ENCODE data around the gene RAB36. TPM values are rescaled to one million over a fixed set of nuclear protein-coding genes. Genes with fewer than 3 reads are reported as not detected.

The RAB36 gene
- total RNA-seq, 1 experiment from 2014 or later = 1.4 TPM

DNA sequence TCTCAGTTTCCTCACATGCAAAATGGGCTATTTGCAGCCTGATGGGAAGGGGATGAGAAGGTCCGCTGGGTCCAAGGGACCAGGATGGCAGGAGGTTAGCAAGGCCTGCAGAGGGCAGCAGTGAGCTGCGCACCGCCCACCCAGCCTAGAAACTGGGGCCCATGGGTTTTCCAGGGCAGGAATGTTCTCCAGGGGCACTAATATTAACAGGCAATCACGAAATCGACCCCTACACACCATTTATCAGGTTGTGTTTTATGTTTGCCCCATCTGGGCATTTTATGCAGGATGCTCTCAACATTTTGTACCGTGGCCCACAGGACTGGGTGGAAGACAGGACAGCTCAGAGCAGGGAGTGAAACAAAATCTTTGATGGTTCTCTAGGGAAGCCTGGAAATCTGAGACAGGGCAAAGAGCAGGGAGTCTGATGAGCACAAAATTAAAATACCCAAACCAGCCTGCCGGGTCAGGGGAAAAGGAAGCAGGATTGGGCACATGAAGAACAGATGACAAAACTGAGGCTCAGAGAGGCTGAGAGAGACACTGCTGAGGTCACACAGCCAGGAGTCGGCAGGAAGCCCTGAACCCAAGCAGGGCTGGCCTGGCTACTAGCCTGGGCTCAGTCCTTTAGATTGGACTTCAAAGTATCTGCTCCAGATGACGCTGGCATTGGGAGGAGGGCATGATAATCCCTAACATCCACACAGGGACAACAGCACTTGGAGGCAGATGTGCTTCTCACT lies 33.4 kb downstream of the RAB36 start:
- H3K36me3 Mint-ChIP-seq (ENCODE audit: insufficient read depth in 1 of 3, low read depth in 3 of 3) = peaks cover 29 to 36% (median 31%) of the 10 kb centered on the region in 3 experiments
- Histone ChIP-seq H3K56ac (ENCODE audit: insufficient read length, low read depth, low read length) (no peak overlapping the region), H2AFZ (ENCODE audit: low read length) (no peak overlapping the region), H4K5ac (ENCODE audit: insufficient read length, low read depth, low read length) (no peak overlapping the region), H3K9ac (ENCODE audit: extremely low read depth, insufficient read length, low read length) (no peak overlapping the region), H3K23ac (ENCODE audit: insufficient read length, low read depth, low read length) (no peak overlapping the region), H3K9me3 (ENCODE audit: control insufficient read depth, low read depth, low read length) (peaks cover 17% of the 10 kb centered on the region), H4K20me1 (ENCODE audit: control insufficient read depth, insufficient read depth, insufficient read length) (peaks cover 4% of the 10 kb centered on the region), H2BK15ac (ENCODE audit: low read depth, low read length) (no peak overlapping the region), H3T11ph (ENCODE audit: low read length) (no peak overlapping the region), H3K79me1 (ENCODE audit: insufficient read depth, low read depth, low read length, poor library complexity, severe bottlenecking) (no peaks in the 10 kb centered on the region), H4K8ac (replicated peaks; ENCODE audit: insufficient read length, low read depth, low read length) (no peak overlapping the region), H2BK12ac (ENCODE audit: insufficient read length, low read depth, low read length) (no peak overlapping the region), H4K91ac (ENCODE audit: insufficient read length, low read depth, low read length) (no peak overlapping the region), H3K4ac (ENCODE audit: low read depth, low read length) (no peak overlapping the region), H2AK5ac (ENCODE audit: insufficient read length, low read length) (no peak overlapping the region), H2BK5ac (ENCODE audit: insufficient read length, low read length) (no peak overlapping the region), H3K14ac (ENCODE audit: insufficient read depth, low read length) (no peak overlapping the region), H3K27ac (ENCODE audit: insufficient read length, low read depth, low read length) (no peak overlapping the region), H3K4me2 (ENCODE audit: insufficient read depth, insufficient read length, low read length) (no peak overlapping the region), H3K23me2 (ENCODE audit: insufficient read length, low read depth, low read length, poor library complexity, severe bottlenecking) (peaks cover 21% of the 10 kb centered on the region), H3K18ac (ENCODE audit: insufficient read length, low read depth, low read length) (no peak overlapping the region), H2BK20ac (ENCODE audit: low read depth, low read length, poor library complexity, severe bottlenecking) (no peak overlapping the region), H3K79me2 (ENCODE audit: insufficient read depth, low read length) (peaks cover 20% of the 10 kb centered on the region; the same call in 1 of the 2 replicates), H3K4me1 (ENCODE audit: insufficient read depth, low read length) (peaks cover 4% of the 10 kb centered on the region; the same call in 1 of the 2 replicates), H3K27me3 (ENCODE audit: insufficient read depth, low read length) (no peaks in the 10 kb centered on the region; the same call in 1 of the 2 replicates), H2BK120ac (ENCODE audit: low read depth, low read length, poor library complexity, severe bottlenecking) (no peak overlapping the region)
- no peak overlapping the region for H3K27ac Mint-ChIP-seq
- TF ChIP-seq, protein P1, sequence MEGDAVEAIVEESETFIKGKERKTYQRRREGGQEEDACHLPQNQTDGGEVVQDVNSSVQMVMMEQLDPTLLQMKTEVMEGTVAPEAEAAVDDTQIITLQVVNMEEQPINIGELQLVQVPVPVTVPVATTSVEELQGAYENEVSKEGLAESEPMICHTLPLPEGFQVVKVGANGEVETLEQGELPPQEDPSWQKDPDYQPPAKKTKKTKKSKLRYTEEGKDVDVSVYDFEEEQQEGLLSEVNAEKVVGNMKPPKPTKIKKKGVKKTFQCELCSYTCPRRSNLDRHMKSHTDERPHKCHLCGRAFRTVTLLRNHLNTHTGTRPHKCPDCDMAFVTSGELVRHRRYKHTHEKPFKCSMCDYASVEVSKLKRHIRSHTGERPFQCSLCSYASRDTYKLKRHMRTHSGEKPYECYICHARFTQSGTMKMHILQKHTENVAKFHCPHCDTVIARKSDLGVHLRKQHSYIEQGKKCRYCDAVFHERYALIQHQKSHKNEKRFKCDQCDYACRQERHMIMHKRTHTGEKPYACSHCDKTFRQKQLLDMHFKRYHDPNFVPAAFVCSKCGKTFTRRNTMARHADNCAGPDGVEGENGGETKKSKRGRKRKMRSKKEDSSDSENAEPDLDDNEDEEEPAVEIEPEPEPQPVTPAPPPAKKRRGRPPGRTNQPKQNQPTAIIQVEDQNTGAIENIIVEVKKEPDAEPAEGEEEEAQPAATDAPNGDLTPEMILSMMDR (conservative IDR thresholded peaks at IDR 0.05) = peak; percentile 99
- peaks cover 19 to 23% of the 10 kb centered on the region in 2 experiments for H3K9me3 Mint-ChIP-seq
- peaks cover 20% of the 10 kb centered on the region for H3K27me3 Mint-ChIP-seq (ENCODE audit: low read depth)
- DNase-seq = peak; percentile 79
- H3K4me3 Mint-ChIP-seq = peak overlapping the region in 1 of 2 experiments; percentile 20; a peak in 3 of 5 replicates
- H3K4me1 Mint-ChIP-seq = peaks cover 32 to 39% of the 10 kb centered on the region in 2 experiments
- WGBS (ENCODE audit: extremely low coverage, insufficient read length, low lambda C conversion rate) = no CpG with 5 or more reads among the region's 9 CpGs
